B cell (primary cell): ENCODE results near the gene KIF26B. TPM values are rescaled to one million over a fixed set of nuclear protein-coding genes. Genes with fewer than 3 reads are reported as not detected.

Experiments used
- ATAC-seq: fragments of 200-7000 bp; cut with Tn5 transposase; one replicate; pipeline ENCODE4 v1.10.0; 2021; ENCODE audit warnings: low read depth, mild to moderate bottlenecking, moderate number of reproducible peaks, moderate library complexity
- CTCF ChIA-PET: fragments of 350-600 bp; sonication (Branson Sonifier 250); formaldehyde crosslinking; loops from one replicate; lab custom pipeline; 2021; ENCODE audit warnings: antibody characterized with exemption, inconsistent platforms; lab: Charles Lee
- POLR2A ChIA-PET: fragments of 350-600 bp; sonication (Branson Sonifier 250); formaldehyde crosslinking; loops from one replicate; lab custom pipeline; 2021; ENCODE audit warnings: antibody characterized with exemption; lab: Charles Lee
- DNase-seq: peaks from one replicate; pipeline ENCODE4 v3.0.0; 2013
- H2AFZ ChIP-seq: 2 replicates; pipeline ENCODE4 v1.6.1; 2012; ENCODE audit warnings: mild to moderate bottlenecking, low read depth, low read length; ENCODE audit not compliant: insufficient read depth, poor library complexity, severe bottlenecking
- H3K27ac ChIP-seq, 2 donors: 1 replicate in 1 of 2; 2 replicates in 1 of 2; pipeline ENCODE4 v1.5.1; 2012 to 2013; ENCODE audit warnings: low read length in 2 of 2, mild to moderate bottlenecking in 2 of 2, moderate library complexity in 1 of 2
- H3K27me3 ChIP-seq, 4 experiments: fragments of 200-600 bp in 1 of 4; sonication (generic) in 1 of 4; replicated peaks in 1 of 4; 1 replicate in 2 of 4; 2 replicates in 2 of 4; pipeline versions ENCODE4 v1.6.1 to v1.7.0; 2013 to 2016; ENCODE audit warnings: low read length in 3 of 4, mild to moderate bottlenecking in 2 of 4, mixed read lengths in 1 of 4, moderate library complexity in 1 of 4; ENCODE audit not compliant: insufficient read depth in 4 of 4, control insufficient read depth in 3 of 4; ENCODE audit errors: control extremely low read depth in 1 of 4
- H3K36me3 ChIP-seq, 2 experiments: replicated peaks in 1 of 2; 1 replicate in 1 of 2; 2 replicates in 1 of 2; pipeline versions ENCODE4 v1.6.1 to v1.7.1; 2013; ENCODE audit warnings: low read length in 1 of 2; ENCODE audit not compliant: insufficient read depth in 2 of 2, control insufficient read depth in 1 of 2; ENCODE audit errors: control extremely low read depth in 1 of 2, extremely low read depth in 1 of 2
- H3K4me1 ChIP-seq, 2 donors: fragments of 200-600 bp in 1 of 2; sonication (generic) in 1 of 2; 1 replicate in 1 of 2; 2 replicates in 1 of 2; pipeline versions ENCODE4 v1.5.1 to v1.6.1; 2013 to 2017; ENCODE audit warnings: low read length in 2 of 2; ENCODE audit not compliant: control insufficient read depth in 2 of 2, insufficient read depth in 2 of 2
- H3K4me2 ChIP-seq: replicated peaks from 2 replicates; pipeline ENCODE3; 2012; ENCODE audit warnings: mild to moderate bottlenecking, low read depth, low read length; ENCODE audit not compliant: poor library complexity, severe bottlenecking
- H3K4me3 ChIP-seq, 5 experiments: fragments of 200-600 bp in 1 of 5; sonication (generic) in 1 of 5; 1 replicate in 3 of 5; 2 replicates in 2 of 5; pipeline versions ENCODE4 v1.5.1 to v1.7.0; 2011 to 2016; ENCODE audit warnings: low read length in 4 of 5, mild to moderate bottlenecking in 4 of 5, low read depth in 2 of 5, control low read depth in 1 of 5, moderate library complexity in 1 of 5; ENCODE audit not compliant: insufficient read depth in 1 of 5; ENCODE audit errors: control extremely low read depth in 1 of 5, extremely low read depth in 1 of 5
- H3K79me2 ChIP-seq: fragments of 200-600 bp; sonication (generic); one replicate; pipeline ENCODE4 v1.6.0; 2016; ENCODE audit warnings: low read length; ENCODE audit not compliant: control insufficient read depth, insufficient read depth
- H3K9ac ChIP-seq: fragments of 200-600 bp; sonication (generic); 2 replicates; pipeline ENCODE4 v1.6.1; 2017; ENCODE audit warnings: mild to moderate bottlenecking, low read length, moderate library complexity
- H3K9me3 ChIP-seq, 3 donors: one replicate each; pipeline versions ENCODE4 v1.6.1 to v1.7.1; 2013; ENCODE audit warnings: low read length in 2 of 3; ENCODE audit not compliant: control insufficient read depth in 2 of 3, insufficient read depth in 1 of 3; ENCODE audit errors: control extremely low read depth in 1 of 3
- H4K20me1 ChIP-seq: 2 replicates; pipeline ENCODE4 v1.6.0; 2012; ENCODE audit warnings: mild to moderate bottlenecking, low read length; ENCODE audit not compliant: insufficient read depth, control insufficient read depth, poor library complexity, severe bottlenecking
- H3K27ac Mint-ChIP-seq: one replicate; pipeline ENCODE4 v1.8.0; 2021; ENCODE audit warnings: mixed read lengths
- H3K27me3 Mint-ChIP-seq: one replicate; pipeline ENCODE4 v1.8.0; 2021; ENCODE audit warnings: mixed read lengths
- H3K4me1 Mint-ChIP-seq: one replicate; pipeline ENCODE4 v1.8.0; 2021; ENCODE audit warnings: mixed read lengths
- H3K4me3 Mint-ChIP-seq: one replicate; pipeline ENCODE4 v1.8.0; 2021; ENCODE audit warnings: mixed read lengths
- H3K9me3 Mint-ChIP-seq: one replicate; pipeline ENCODE4 v1.8.0; 2022; ENCODE audit warnings: mixed read lengths; ENCODE audit not compliant: insufficient read depth
- EZH2 ChIP-seq: IDR thresholded peaks from 2 replicates; pipeline ENCODE4 v1.6.1; 2012; ENCODE audit warnings: borderline replicate concordance, low read depth, mild to moderate bottlenecking, moderate library complexity, low read length; ENCODE audit not compliant: insufficient read depth, poor library complexity, severe bottlenecking
- WGBS: methylation state at CpG from one replicate; pipeline ENCODE4 v1.1.5; 2013; ENCODE audit warnings: missing lambda C conversion rate; ENCODE audit not compliant: insufficient coverage; 5-methylcytosine and 5-hydroxymethylcytosine counted together
- intact Hi-C: fragments of 100-400 bp; cut with micrococcal nuclease; formaldehyde crosslinking; loops from one replicate; pipeline ENCODE4 v1.10.0; 2022
- polyA plus RNA-seq: library from polyadenylated mRNA; depleted of rRNA; stranded (reverse); fragments of >200 nt; gene quantifications from 2 replicates; pipeline ENCODE4 v1.2.3, GENCODE V29; 2012
- total RNA-seq, 2 donors: library from RNA; stranded (reverse); fragments of 120-200 nt in 1 of 2; gene quantifications; 1 replicate in 1 of 2; 2 replicates in 1 of 2; pipeline versions ENCODE4 v1.2.3 to v1.2.4, GENCODE V29; 2013 to 2022
- TF ChIP-seq, protein P1 (sequence below): fragments of 200-600 bp; IDR thresholded peaks from one replicate; pipeline ENCODE4 v1.8.0; 2022; ENCODE audit warnings: antibody characterized with exemption, mild to moderate bottlenecking

Gene KIF26B
- total and polyA plus RNA-seq, 2 donors (not counting 1 experiment from before 2014, with no cell fraction given) = 0.62 TPM; not detected in 1

DNA sequence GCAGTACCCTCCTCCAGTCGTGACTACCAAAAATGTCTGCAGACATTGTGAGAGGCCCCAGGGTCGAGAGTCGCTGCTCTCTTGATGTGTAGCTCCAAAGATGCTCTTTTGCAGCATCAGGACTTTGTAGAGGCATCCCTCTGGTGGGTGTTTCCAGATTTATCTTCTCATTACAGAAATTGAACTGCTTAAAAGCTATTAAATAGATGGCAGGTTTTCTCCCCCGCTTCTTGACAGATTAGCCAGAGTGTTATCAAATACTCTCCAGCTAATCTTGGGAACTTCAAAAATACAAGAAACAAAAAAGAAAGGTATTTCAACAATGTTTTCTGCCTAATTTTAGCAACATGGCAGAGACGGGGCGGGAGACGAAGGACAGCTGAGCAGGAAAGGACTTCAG, 265.2 kb downstream of the KIF26B start:
- ChIA-PET POLR2A (no interaction called here), CTCF (no interaction called here)
- Histone ChIP-seq H3K9ac (no peak overlapping the region), H3K9me3 (no peaks in the 10 kb centered on the region), H3K79me2 (no peaks in the 10 kb centered on the region), H3K27ac (no peak overlapping the region), H3K4me2 (no peak overlapping the region), H3K4me1 (no peaks in the 10 kb centered on the region), H3K4me3 (no peak overlapping the region), H3K27me3 (no peaks in the 10 kb centered on the region), H4K20me1 (no peaks in the 10 kb centered on the region), H3K36me3 (no peaks in the 10 kb centered on the region), H2AFZ (no peak overlapping the region)
- Mint-ChIP-seq H3K27ac (no peak overlapping the region), H3K4me1 (no peaks in the 10 kb centered on the region), H3K9me3 (no peaks in the 10 kb centered on the region), H3K4me3 (no peak overlapping the region), H3K27me3 (no peaks in the 10 kb centered on the region)
- intact Hi-C loops = no loop called here
- TF ChIP-seq EZH2 = no peak
- TF ChIP-seq, protein P1, sequence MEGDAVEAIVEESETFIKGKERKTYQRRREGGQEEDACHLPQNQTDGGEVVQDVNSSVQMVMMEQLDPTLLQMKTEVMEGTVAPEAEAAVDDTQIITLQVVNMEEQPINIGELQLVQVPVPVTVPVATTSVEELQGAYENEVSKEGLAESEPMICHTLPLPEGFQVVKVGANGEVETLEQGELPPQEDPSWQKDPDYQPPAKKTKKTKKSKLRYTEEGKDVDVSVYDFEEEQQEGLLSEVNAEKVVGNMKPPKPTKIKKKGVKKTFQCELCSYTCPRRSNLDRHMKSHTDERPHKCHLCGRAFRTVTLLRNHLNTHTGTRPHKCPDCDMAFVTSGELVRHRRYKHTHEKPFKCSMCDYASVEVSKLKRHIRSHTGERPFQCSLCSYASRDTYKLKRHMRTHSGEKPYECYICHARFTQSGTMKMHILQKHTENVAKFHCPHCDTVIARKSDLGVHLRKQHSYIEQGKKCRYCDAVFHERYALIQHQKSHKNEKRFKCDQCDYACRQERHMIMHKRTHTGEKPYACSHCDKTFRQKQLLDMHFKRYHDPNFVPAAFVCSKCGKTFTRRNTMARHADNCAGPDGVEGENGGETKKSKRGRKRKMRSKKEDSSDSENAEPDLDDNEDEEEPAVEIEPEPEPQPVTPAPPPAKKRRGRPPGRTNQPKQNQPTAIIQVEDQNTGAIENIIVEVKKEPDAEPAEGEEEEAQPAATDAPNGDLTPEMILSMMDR = no peak
- DNase-seq = no peak
- 70% methylated on average over 5 of the region's 7 CpGs for WGBS
- no peak for ATAC-seq

DNA sequence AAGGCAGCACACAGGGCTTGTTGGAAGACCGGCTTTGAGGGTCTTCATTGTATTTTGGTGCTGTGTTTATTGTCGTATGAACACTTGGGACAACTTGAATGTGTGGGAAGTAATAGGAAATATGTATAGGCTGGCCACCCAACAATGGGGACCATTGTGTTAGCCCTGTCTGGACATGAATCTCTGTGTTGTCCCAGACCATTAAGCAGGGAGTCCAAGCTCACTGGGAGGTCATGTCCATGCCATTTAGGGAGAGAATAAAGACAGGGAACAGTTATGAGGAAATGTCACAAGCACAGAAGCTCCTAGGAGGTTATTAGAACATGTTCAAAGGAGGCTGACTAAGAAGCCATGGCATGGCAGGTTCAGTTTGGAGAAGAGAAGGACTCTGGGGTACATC, 266.1 kb downstream of the KIF26B start:
- CTCF ChIA-PET = no interaction called here
- 96% methylated on average over 2 of the region's 2 CpGs for WGBS
- H3K79me2 ChIP-seq = no peaks in the 10 kb centered on the region

More for the DNA sequence above, 266.1 kb downstream of the KIF26B start:
- Histone ChIP-seq H3K36me3 (no peaks in the 10 kb centered on the region), H4K20me1 (no peaks in the 10 kb centered on the region), H3K9me3 (no peaks in the 10 kb centered on the region), H3K27me3 (no peaks in the 10 kb centered on the region), H2AFZ (no peak overlapping the region), H3K4me3 (no peak overlapping the region), H3K9ac (no peak overlapping the region), H3K4me2 (no peak overlapping the region), H3K4me1 (no peaks in the 10 kb centered on the region), H3K27ac (no peak overlapping the region)
- Mint-ChIP-seq H3K4me1 (no peaks in the 10 kb centered on the region), H3K4me3 (no peak overlapping the region), H3K9me3 (no peaks in the 10 kb centered on the region), H3K27me3 (no peaks in the 10 kb centered on the region), H3K27ac (no peak overlapping the region)
- DNase-seq (no peak), ATAC-seq (no peak)
- intact Hi-C loops = no loop called here
- POLR2A ChIA-PET = no interaction called here
- no peak for TF ChIP-seq EZH2
- TF ChIP-seq, protein P1 = no peak
